Stimulated activated CD4-positive, alpha-beta T cell treated with anti-CD3 and anti-CD28 coated beads, Interleukin-2, amount 100 ng/mL, for 48 hours (primary cell): Measurements from ENCODE around the gene BSCL2.
"Not testable (repeated sequence)": the region's sequence is repeated elsewhere in the genome, so short reads cannot be mapped to it uniquely, and the experiment has no call there.

Experiments used
- DNase-seq, 2 donors: peaks; one replicate each; pipeline ENCODE4 v3.0.0-alpha.2; 2020

Gene BSCL2

GRCh38 chr11:62682518-62682917, 24.7 kb downstream of the BSCL2 start:
- no peak for DNase-seq

GRCh38 chr11:62680825-62681240, 26.4 kb downstream of the BSCL2 start:
- DNase-seq = peak in 1 of 2 donors; percentile 25

- DNase-seq = peak; percentile 80 to 82
Observed at GRCh38 chr11:62678770-62679696, 28.2 kb downstream of the BSCL2 start, which contains the start of gene UBXN1. TSS of gene UBXN1 (minus strand) at chr11:62679073. CDS start at chr11:62678923, 150 bp downstream.

- DNase-seq = no peak
Observed at GRCh38 chr11:62678433-62678769, 28.8 kb downstream of the BSCL2 start.

GRCh38 chr11:62677714-62678113, 29.5 kb downstream of the BSCL2 start:
- no peak for DNase-seq

- no peak for DNase-seq
Observed at GRCh38 chr11:62677156-62677555, 30.1 kb downstream of the BSCL2 start.

GRCh38 chr11:62676698-62677097, 30.5 kb downstream of the BSCL2 start:
- DNase-seq = no peak

- not testable (repeated sequence) for DNase-seq
Observed at GRCh38 chr11:62675415-62675814, 31.8 kb downstream of the BSCL2 start.

- DNase-seq = no peak
Observed at GRCh38 chr11:62673196-62673525, 34.1 kb downstream of the BSCL2 start.

- peak; percentile 74 to 80 for DNase-seq
Observed at GRCh38 chr11:62671608-62672389, 35.4 kb downstream of the BSCL2 start, which contains the start of the genes LBHD1 and UQCC3. TSS of gene LBHD1 (minus strand) at chr11:62672267. CDS start at chr11:62670031, 2,236 bp downstream. TSS of gene UQCC3 (plus strand) at chr11:62671673. CDS start at chr11:62671746, 73 bp downstream.

GRCh38 chr11:62671236-62671607, 36.0 kb downstream of the BSCL2 start:
- no peak for DNase-seq

GRCh38 chr11:62669420-62670161, 37.6 kb downstream of the BSCL2 start:
- DNase-seq = no peak

GRCh38 chr11:62667460-62667859, 39.8 kb downstream of the BSCL2 start:
- no peak for DNase-seq

GRCh38 chr11:62666259-62666926, 40.8 kb downstream of the BSCL2 start:
- no peak for DNase-seq

- no peak for DNase-seq
Observed at GRCh38 chr11:62665599-62666258, 41.5 kb downstream of the BSCL2 start.

- peak; percentile 95 to 97 for DNase-seq
Observed at GRCh38 chr11:62665075-62665598, 42.1 kb downstream of the BSCL2 start, which contains the start of the genes C11orf98 and CSKMT. TSS of gene C11orf98 (minus strand) at chr11:62665210. CDS start at chr11:62665169, 41 bp downstream. TSS of gene CSKMT (plus strand) at chr11:62665312. CDS start at chr11:62665880, 568 bp downstream.

GRCh38 chr11:62664405-62665074, 42.7 kb downstream of the BSCL2 start:
- peak in 1 of 2 donors; percentile 48 for DNase-seq

- DNase-seq = no peak
Observed at GRCh38 chr11:62656796-62657429, 50.3 kb downstream of the BSCL2 start.

- DNase-seq = no peak
Observed at GRCh38 chr11:62654297-62654696, 52.9 kb downstream of the BSCL2 start.
